Loucy (cell line): ENCODE measurements around the gene SARM1.

ENCODE experiments used
- H2AFZ ChIP-seq: fragments of 200-600 bp; sonication (generic); 2 replicates; pipeline ENCODE4 v1.6.0; 2016; ENCODE audit warnings: antibody characterized with exemption, mild to moderate bottlenecking, low read length, moderate library complexity
- H3F3A ChIP-seq: fragments of 200-600 bp; 2 replicates; pipeline ENCODE4 v1.6.0; 2016; ENCODE audit warnings: antibody characterized with exemption, low read depth, mild to moderate bottlenecking
- H3K27me3 ChIP-seq: fragments of 200-600 bp; sonication (generic); 2 replicates; pipeline ENCODE4 v1.6.1; 2014; ENCODE audit warnings: low read length, mild to moderate bottlenecking; ENCODE audit not compliant: insufficient read depth, poor library complexity, severe bottlenecking
- H3K36me3 ChIP-seq: fragments of 200-600 bp; sonication (generic); 2 replicates; pipeline ENCODE4 v1.6.1; 2016; ENCODE audit warnings: low read length; ENCODE audit not compliant: insufficient read depth
- H3K4me1 ChIP-seq: fragments of 200-600 bp; sonication (generic); 2 replicates; pipeline ENCODE4 v1.5.1; 2014; ENCODE audit warnings: low read length, mild to moderate bottlenecking; ENCODE audit not compliant: insufficient read depth, poor library complexity, severe bottlenecking
- H3K4me2 ChIP-seq: fragments of 200-600 bp; sonication (generic); 2 replicates; pipeline ENCODE4 v1.6.0; 2014; ENCODE audit warnings: antibody characterized with exemption, low read length, low read depth, mild to moderate bottlenecking; ENCODE audit not compliant: poor library complexity, severe bottlenecking
- H3K4me3 ChIP-seq: fragments of 200-600 bp; sonication (generic); 2 replicates; pipeline ENCODE4 v1.5.1; 2014; ENCODE audit warnings: low read length, mild to moderate bottlenecking, mixed read lengths; ENCODE audit not compliant: poor library complexity, severe bottlenecking
- H3K79me2 ChIP-seq: fragments of 200-600 bp; sonication (generic); 2 replicates; pipeline ENCODE4 v1.6.1; 2014; ENCODE audit warnings: low read length; ENCODE audit not compliant: insufficient read depth
- H3K9ac ChIP-seq: fragments of 200-600 bp; sonication (generic); 2 replicates; pipeline ENCODE4 v1.6.0; 2014; ENCODE audit warnings: mild to moderate bottlenecking, low read depth, low read length, moderate library complexity; ENCODE audit not compliant: poor library complexity, severe bottlenecking
- H3K9me2 ChIP-seq: fragments of 200-600 bp; sonication (generic); replicated peaks from 2 replicates; pipeline ENCODE4 v1.6.1; 2016; ENCODE audit warnings: low read depth, low read length, mixed read lengths
- H3K9me3 ChIP-seq: fragments of 200-600 bp; sonication (generic); 2 replicates; pipeline ENCODE4 v1.6.1; 2014; ENCODE audit warnings: mild to moderate bottlenecking, antibody characterized with exemption, low read length, low read depth; ENCODE audit not compliant: insufficient read depth
- H4K20me1 ChIP-seq: fragments of 200-600 bp; sonication (generic); 2 replicates; pipeline ENCODE4 v1.6.0; 2014; ENCODE audit warnings: antibody characterized with exemption, low read length, mild to moderate bottlenecking; ENCODE audit not compliant: insufficient read depth, poor library complexity, severe bottlenecking
- CTCF ChIP-seq: fragments of 200-600 bp; sonication (generic); conservative IDR thresholded peaks from 2 replicates; pipeline ENCODE4 v1.5.1; 2014; ENCODE audit warnings: mild to moderate bottlenecking, antibody characterized with exemption, low read length
- EZH2phosphoT487 ChIP-seq: fragments of 200-600 bp; IDR thresholded peaks from 2 replicates; pipeline ENCODE4 v1.6.1; 2018; ENCODE audit warnings: antibody characterized with exemption, mild to moderate bottlenecking, moderate library complexity, borderline replicate concordance

SARM1 gene

GRCh38 chr17:28339431-28339830, 32.1 kb upstream of the SARM1 start:
- Histone ChIP-seq H3K9me2 (no peaks in the 10 kb centered on the region), H3K9me3 (no peaks in the 10 kb centered on the region), H3K4me3 (no peak overlapping the region), H3K36me3 (peaks cover 12% of the 10 kb centered on the region; the same call in 1 of the 2 replicates), H3K9ac (no peak overlapping the region), H3K4me1 (peaks cover 17% of the 10 kb centered on the region), H2AFZ (no peak overlapping the region), H3K4me2 (no peak overlapping the region), H4K20me1 (peaks cover 4% of the 10 kb centered on the region), H3F3A (no peaks in the 10 kb centered on the region), H3K79me2 (peaks cover 30% of the 10 kb centered on the region; the same call in 1 of the 2 replicates), H3K27me3 (no peaks in the 10 kb centered on the region)
- TF ChIP-seq CTCF, result no peak
- TF ChIP-seq EZH2phosphoT487, result no peak

GRCh38 chr17:28340374-28340773, 31.1 kb upstream of the SARM1 start:
- Histone ChIP-seq H3K9me2 (no peaks in the 10 kb centered on the region), H3K4me1 (peaks cover 14% of the 10 kb centered on the region), H3K79me2 (peaks cover 23% of the 10 kb centered on the region; the same call in 1 of the 2 replicates), H2AFZ (no peak overlapping the region), H3K4me2 (no peak overlapping the region), H3K9me3 (no peaks in the 10 kb centered on the region), H4K20me1 (peaks cover 4% of the 10 kb centered on the region), H3K27me3 (no peaks in the 10 kb centered on the region), H3K9ac (no peak overlapping the region), H3K4me3 (no peak overlapping the region), H3K36me3 (peaks cover 12% of the 10 kb centered on the region; the same call in 1 of the 2 replicates), H3F3A (no peaks in the 10 kb centered on the region)
- TF ChIP-seq EZH2phosphoT487 (no peak), CTCF (no peak)

- Histone ChIP-seq H3K9me3 (no peaks in the 10 kb centered on the region), H3K4me2 (no peak overlapping the region), H3K4me3 (no peak overlapping the region), H2AFZ (no peak overlapping the region), H4K20me1 (no peaks in the 10 kb centered on the region), H3K9me2 (no peaks in the 10 kb centered on the region), H3K36me3 (peaks cover 12% of the 10 kb centered on the region; the same call in 1 of the 2 replicates), H3K27me3 (no peaks in the 10 kb centered on the region), H3K9ac (no peak overlapping the region), H3K4me1 (peaks cover 9% of the 10 kb centered on the region), H3K79me2 (peaks cover 17% of the 10 kb centered on the region; the same call in 1 of the 2 replicates), H3F3A (no peaks in the 10 kb centered on the region)
- no peak for TF ChIP-seq CTCF
- no peak for TF ChIP-seq EZH2phosphoT487
Observed at GRCh38 chr17:28341516-28341915, 30.0 kb upstream of the SARM1 start.
